Endothelial cell (in vitro differentiated cells): ENCODE measurements around the gene CAMKV. TPM values are rescaled to one million over a fixed set of nuclear protein-coding genes. Genes with fewer than 3 reads are reported as not detected.

Source experiments
- DNase-seq: peaks from one replicate; pipeline ENCODE4 v3.0.0; 2021; ENCODE audit warnings: low spot score
- H3K27ac Mint-ChIP-seq: one replicate; pipeline ENCODE4 v1.8.0; 2021; ENCODE audit warnings: mixed read lengths, inconsistent platforms; ENCODE audit not compliant: unreplicated experiment
- H3K27me3 Mint-ChIP-seq: one replicate; pipeline ENCODE4 v1.8.0; 2021; ENCODE audit warnings: mild to moderate bottlenecking, moderate library complexity, mixed read lengths, inconsistent platforms; ENCODE audit not compliant: unreplicated experiment
- H3K36me3 Mint-ChIP-seq: one replicate; pipeline ENCODE4 v1.8.0; 2021; ENCODE audit warnings: mild to moderate bottlenecking, low read depth, mixed read lengths, inconsistent platforms; ENCODE audit not compliant: unreplicated experiment
- H3K4me1 Mint-ChIP-seq: one replicate; pipeline ENCODE4 v1.8.0; 2021; ENCODE audit warnings: mild to moderate bottlenecking, mixed read lengths, inconsistent platforms; ENCODE audit not compliant: unreplicated experiment
- H3K4me3 Mint-ChIP-seq: one replicate; pipeline ENCODE4 v1.8.0; 2021; ENCODE audit warnings: mild to moderate bottlenecking, mixed read lengths, inconsistent platforms; ENCODE audit not compliant: unreplicated experiment
- H3K9me3 Mint-ChIP-seq: one replicate; pipeline ENCODE4 v1.8.0; 2021; ENCODE audit warnings: mixed read lengths, inconsistent platforms; ENCODE audit not compliant: unreplicated experiment
- CTCF ChIP-seq: fragments of 200-600 bp; sonication (generic); IDR thresholded peaks from one replicate; pipeline ENCODE4 v1.5.0; 2021; ENCODE audit warnings: antibody characterized with exemption; ENCODE audit not compliant: unreplicated experiment
- total RNA-seq: library from RNA; stranded (reverse); fragmentation: NEBNext Ultra II Directional; extraction: Animal tissue kit (Norgen Biotek cat#: 25700); gene quantifications from one replicate; pipeline ENCODE4 v1.2.1, GENCODE V29; 2021; ENCODE audit not compliant: unreplicated experiment

CAMKV gene
- total RNA-seq, 1 donor from 2014 or later: 0.67 TPM

GRCh38 chr3:49872801-49873281 is 3.1 kb upstream of the CAMKV start:
- no peak overlapping the region for H3K27ac Mint-ChIP-seq
- no peak for DNase-seq
- peaks cover 13% of the 10 kb centered on the region for H3K27me3 Mint-ChIP-seq
- H3K9me3 Mint-ChIP-seq: no peaks in the 10 kb centered on the region
- no peak overlapping the region for H3K4me3 Mint-ChIP-seq
- TF ChIP-seq CTCF: no peak
- no peaks in the 10 kb centered on the region for H3K4me1 Mint-ChIP-seq
- H3K36me3 Mint-ChIP-seq: no peaks in the 10 kb centered on the region

GRCh38 chr3:49871531-49872153 is 1.9 kb upstream of the CAMKV start:
- no peak overlapping the region for H3K27ac Mint-ChIP-seq
- H3K4me3 Mint-ChIP-seq: no peak overlapping the region
- TF ChIP-seq CTCF: no peak
- no peaks in the 10 kb centered on the region for H3K9me3 Mint-ChIP-seq
- peaks cover 16% of the 10 kb centered on the region for H3K27me3 Mint-ChIP-seq
- H3K36me3 Mint-ChIP-seq: no peaks in the 10 kb centered on the region
- H3K4me1 Mint-ChIP-seq: peaks cover 3% of the 10 kb centered on the region
- DNase-seq: no peak

- Mint-ChIP-seq H3K36me3 (no peaks in the 10 kb centered on the region), H3K4me1 (peaks cover 3% of the 10 kb centered on the region), H3K27me3 (peaks cover 9% of the 10 kb centered on the region), H3K9me3 (no peaks in the 10 kb centered on the region), H3K4me3 (no peak overlapping the region), H3K27ac (no peak overlapping the region)
- no peak for TF ChIP-seq CTCF
- DNase-seq: no peak
Observed at GRCh38 chr3:49868862-49869466, 742 bp downstream of the CAMKV start.

GRCh38 chr3:49867871-49868321 is 1.8 kb downstream of the CAMKV start:
- Mint-ChIP-seq H3K4me1 (peaks cover 3% of the 10 kb centered on the region), H3K27ac (no peak overlapping the region), H3K27me3 (peaks cover 9% of the 10 kb centered on the region), H3K36me3 (no peaks in the 10 kb centered on the region), H3K4me3 (no peak overlapping the region), H3K9me3 (no peaks in the 10 kb centered on the region)
- no peak for TF ChIP-seq CTCF
- DNase-seq: peak; percentile 58

- Mint-ChIP-seq H3K4me3 (no peak overlapping the region), H3K27me3 (peaks cover 9% of the 10 kb centered on the region), H3K4me1 (peaks cover 3% of the 10 kb centered on the region), H3K27ac (no peak overlapping the region), H3K9me3 (no peaks in the 10 kb centered on the region), H3K36me3 (no peaks in the 10 kb centered on the region)
- no peak for TF ChIP-seq CTCF
- DNase-seq: no peak
Observed at GRCh38 chr3:49867400-49867799, 2.3 kb downstream of the CAMKV start.
